Activated naive CD8-positive, alpha-beta T cell treated with anti-CD3 and anti-CD28 coated beads, Interleukin-2, amount 50 U/mL, for 16 hours (primary cell): Measurements from ENCODE around the gene C19orf12.
"Not testable (repeated sequence)": the region's sequence is repeated elsewhere in the genome, so short reads cannot be mapped to it uniquely, and the experiment has no call there.

Experiments
- DNase-seq: peaks from one replicate; pipeline ENCODE4 v3.0.0-alpha.2; 2020; ENCODE audit warnings: low read depth, low spot score

C19orf12 gene

DNA sequence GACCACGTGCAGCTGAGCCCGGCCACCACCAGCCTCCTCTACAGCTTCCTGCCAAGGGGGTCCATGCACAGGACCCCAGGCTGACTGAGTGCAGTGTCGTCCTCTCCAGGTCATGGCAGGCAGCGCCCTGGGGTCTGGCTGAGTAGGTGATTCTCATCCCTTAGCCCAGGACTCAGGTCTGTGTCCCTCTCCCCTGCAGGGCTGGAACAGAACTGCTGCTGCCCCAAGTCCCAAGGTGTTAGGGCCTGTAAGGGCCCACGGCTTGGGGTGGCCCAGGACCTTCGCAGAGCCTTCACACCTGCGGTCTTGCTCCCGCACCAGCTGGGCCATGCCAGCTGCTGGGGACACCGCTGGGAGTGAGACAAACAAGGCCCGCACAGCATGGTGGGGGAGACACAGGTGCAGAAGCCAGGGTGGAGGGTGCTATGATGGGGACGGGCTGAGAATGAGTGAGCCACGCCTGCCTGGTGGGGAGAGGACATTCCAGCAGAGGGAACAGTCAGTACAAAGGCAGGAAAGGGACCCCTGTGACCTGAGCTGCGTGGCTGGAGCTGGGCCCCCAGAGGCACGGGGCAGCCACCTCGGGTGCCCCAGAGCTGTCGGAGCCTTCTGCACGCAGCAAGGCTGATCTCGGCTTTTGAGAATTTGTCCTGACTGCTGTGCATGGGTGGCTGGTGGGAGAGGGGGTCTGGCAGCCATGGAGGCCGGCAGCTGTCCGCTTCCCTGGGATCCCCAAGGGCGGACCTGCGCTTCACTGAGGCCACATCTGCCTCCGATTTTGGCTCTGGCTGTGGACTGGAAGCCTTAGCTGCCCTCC is 37.9 kb downstream of the C19orf12 start:
- DNase-seq: no peak

DNA sequence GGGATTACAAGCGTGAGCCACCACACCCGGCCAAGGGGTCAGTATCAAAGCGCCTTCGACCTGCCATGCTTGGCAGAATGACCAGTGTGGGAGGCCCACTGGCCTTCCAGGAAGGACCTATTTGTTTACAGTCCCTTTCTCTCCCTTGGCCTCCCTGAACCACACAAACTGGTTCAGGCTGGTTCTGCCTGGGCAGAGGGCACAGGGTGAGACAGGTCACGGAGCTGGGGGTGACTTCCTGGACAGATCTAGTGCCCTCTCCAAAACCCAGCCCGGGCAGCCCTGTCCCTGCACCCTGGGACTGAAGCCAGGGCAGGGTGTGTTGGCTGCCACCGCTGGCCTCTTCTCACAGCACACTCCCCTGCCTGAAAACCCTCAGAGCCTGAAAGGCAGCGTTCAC is 38.5 kb downstream of the C19orf12 start:
- DNase-seq: no peak

DNA sequence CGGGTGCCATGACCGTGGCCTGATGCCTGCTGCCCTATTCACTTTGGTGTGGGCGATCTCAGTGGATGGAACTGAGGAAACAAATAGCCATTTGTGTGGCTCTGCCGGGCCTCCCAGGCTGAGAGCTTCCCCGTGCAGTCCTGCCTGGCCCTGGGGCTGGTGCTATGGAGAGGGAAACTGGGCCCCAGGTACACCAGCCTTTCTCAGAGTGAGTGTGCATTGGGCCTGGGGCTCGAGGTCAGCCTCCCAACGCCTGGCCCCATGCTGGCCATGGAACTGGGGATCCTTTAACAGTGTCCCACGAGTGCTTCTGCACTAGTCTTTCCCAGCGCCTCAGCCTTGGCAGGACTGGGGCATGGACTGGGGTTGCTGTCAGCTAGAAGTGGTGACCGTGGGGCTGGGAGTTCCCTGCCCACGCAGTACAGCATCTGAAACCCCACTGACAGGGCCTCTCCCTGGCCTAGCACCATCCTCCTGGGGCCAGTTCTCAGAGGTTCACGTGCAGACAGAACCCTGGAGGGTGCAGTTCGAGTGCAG is 39.3 kb downstream of the C19orf12 start:
- DNase-seq: no peak

DNA sequence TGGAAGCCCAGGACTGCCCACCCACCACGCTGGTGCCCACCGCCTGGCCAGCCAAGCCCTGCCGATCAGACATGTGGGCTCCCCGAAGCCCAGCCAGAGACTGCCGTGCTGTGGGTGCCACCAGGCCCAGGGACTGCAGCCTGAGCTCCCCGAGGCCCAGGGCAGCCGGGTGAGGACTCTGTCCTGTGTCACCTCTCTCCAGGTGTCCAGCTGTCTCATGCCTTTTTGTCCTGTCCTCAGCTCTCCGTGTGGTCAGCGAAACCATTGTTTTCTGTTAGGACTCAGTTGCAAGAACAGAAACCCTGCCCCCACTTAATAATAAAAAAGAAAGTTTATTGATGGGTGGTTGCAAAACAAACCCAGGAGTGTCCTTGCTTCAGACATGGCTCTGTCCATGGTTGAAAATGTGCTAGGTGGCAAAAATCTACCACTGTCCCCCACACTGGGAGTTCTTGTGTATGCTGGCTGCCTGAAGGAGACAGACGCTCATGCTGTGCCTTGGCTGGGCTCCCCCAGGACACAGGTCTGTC is 39.9 kb downstream of the C19orf12 start:
- DNase-seq: no peak

DNA sequence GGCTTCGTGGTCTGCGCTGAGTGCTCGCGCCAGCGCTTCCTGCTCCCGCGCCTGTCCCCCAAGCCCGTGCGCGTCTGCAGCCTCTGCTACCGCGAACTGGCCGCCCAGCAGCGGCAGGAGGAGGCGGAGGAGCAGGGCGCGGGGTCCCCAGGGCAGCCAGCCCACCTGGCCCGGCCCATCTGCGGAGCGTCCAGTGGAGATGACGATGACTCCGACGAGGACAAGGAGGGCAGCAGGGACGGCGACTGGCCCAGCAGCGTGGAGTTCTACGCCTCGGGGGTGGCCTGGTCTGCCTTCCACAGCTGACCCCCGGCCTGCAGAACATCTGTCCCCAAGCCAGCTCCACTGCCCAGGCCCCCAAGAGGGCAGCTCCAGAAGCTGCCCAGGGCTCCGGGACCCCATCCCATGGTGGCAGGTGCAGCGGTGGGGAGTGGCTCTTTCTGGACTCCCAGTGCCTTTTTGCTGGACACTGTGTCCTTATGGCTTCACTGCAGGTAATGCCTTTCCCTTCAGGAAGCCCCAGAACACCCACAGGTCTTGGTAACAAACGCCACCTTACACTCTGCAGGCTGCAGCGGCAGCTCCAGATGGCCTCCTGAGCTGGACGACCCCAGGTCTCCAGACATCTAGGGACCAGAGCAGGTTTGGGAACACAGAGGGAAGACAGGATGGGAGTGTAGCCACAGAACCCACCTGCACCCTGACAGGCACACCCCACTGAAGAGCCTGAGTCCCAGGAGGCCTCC is 40.5 kb downstream of the C19orf12 start:
- DNase-seq: no peak

DNA sequence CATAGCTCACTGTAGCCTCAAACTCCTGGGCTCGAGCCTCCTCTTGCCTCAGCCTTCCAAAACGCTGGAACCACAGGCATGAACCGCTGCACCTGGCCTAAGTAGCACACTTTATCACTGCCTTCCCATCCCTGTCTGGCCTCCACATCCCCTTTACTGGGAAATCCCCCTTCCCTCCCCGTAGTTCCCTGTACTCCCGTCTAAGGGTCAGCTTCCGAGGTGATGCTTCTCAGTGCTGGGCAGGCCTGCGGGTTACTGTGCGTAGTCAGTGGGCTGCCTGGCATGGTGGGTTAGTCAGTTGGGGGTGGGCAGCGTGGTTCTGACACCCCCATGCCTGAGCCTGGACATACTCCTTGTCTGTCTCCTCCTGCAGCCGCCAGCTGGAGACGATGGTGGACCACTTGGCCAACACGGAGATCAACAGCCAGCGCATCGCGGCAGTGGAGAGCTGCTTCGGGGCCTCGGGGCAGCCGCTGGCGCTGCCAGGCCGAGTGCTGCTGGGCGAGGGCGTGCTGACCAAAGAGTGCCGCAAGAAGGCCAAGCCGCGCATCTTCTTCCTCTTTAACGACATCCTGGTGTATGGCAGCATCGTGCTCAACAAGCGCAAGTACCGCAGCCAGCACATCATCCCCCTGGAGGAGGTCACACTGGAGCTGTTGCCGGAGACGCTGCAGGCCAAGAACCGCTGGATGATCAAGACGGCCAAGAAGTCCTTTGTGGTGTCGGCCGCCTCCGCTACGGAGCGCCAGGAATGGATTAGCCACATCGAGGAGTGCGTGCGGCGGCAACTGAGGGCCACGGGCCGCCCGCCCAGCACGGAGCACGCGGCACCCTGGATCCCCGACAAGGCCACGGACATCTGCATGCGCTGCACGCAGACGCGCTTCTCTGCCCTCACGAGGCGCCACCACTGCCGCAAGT is 41.4 kb downstream of the C19orf12 start:
- no peak for DNase-seq

DNA sequence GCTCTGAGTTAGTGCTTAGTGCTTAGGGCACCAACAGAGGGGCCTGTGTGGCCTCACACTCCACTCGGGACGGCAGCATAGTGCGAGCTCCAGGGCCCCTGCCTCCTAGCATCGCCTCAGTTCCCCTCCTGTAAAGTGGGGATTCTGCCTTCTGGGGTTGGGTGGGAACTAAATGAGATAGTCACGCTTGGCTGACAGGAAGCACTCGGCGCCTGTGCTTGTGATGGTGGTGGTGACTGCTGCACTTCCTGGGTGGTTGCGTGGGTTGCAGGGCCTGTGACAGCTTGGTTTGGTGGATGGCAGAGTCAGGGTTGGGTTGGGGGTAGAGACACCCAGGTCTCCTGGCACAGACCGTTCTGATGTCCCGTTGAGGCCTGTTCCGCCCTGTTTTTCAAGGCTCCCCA is 42.1 kb downstream of the C19orf12 start:
- peak; percentile 70 for DNase-seq

DNA sequence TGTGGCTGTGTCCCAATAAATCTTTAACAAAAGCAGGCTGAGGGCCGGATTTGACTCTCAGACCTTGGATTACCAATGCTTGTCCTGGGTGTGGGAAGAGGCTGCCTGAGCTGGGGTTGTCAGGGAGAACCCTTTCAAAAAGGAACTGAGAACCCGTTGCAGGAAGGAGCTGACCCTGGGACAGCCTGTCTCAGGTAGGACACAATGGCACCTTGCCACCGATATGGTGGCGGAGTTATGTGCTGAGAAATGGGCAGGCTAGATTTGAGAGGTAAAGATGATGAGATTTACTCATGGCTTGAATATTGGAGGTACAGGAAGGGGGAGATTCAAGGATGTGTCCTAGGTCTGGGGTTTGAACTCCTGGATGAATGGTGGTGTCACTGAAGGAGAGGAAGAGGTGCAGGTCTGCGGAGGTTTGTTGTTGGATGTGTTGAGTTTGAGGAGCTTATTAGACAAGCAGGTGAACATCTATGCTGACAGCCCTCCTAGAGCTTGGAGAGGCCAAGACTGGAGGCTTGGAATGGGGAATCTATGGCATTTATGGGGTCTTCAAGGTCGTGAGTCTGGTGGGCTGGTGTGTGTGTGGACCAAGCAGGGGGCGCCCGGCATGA is 42.6 kb downstream of the C19orf12 start:
- no peak for DNase-seq

DNA sequence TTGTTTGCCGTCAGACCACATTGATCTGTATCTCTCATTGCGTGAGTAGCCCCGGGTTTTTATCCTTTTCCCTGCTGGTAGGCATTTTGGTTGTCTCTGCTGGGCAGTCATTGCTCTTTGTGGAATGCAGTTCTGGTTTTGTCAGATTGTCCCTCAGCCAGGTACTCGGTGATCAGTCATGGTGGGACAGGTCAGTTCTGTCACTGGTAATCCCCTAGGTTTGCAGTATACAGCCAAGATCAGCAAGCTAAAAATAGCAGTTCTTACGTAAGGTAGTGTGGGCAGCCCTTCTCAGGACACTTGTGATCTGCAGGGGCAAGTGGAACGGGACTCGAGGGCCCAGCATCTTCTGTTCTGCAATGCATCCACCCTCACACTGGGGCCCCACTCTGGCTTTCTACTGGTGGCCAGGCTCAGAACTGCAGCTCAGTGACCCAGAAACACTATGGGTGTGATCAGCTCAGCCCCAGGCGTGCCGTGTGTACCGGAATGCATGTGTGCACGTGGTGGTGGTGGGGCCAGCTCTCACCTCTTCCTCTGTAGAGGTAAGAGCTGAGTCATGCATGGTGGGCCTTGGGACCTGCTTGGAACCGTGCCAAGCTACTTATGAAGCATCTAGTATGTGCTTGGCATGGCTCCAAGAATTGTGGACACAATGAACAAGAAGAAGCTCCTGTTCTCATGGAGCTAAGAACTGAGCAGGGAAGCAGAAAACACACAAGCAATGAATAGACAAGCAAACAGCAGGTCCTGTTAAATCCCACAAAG is 43.5 kb downstream of the C19orf12 start:
- DNase-seq: peak; percentile 54

DNA sequence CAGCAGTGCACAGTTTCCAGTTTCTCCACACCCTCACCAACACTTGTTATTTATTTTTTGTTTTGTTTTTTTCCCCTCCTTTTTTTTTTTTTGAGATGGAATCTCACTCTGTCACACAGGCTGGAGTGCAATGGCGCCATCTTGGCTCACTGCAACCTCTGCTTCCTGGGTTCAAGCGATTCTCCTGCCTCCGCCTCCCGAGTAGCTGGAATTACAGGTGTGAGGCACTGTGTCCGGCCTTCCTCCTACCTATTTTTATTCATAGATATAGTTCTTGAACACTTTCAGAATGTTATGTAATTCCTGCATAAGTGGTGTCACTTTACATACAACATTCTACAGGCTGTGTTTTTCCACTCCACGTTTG is 44.1 kb downstream of the C19orf12 start:
- not testable (repeated sequence) for DNase-seq

DNA sequence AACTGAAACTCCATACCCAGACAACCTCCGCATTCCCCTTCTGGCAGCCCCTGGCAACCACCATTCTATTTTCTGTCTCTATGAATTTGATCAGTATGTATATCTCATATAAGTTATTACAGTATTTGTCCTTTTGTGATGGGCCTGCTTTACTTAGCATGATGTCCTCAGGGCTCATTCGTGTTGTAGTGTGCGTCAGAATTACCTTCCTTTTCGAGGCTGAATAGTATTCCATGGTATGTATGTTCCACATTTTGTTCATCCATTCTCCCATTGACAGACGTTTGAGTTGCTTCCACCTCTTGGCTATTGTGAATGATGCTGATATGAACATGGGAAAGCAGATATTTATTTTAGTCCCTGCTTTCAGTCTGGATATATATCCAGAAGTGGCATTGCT is 44.8 kb downstream of the C19orf12 start:
- DNase-seq: no peak

DNA sequence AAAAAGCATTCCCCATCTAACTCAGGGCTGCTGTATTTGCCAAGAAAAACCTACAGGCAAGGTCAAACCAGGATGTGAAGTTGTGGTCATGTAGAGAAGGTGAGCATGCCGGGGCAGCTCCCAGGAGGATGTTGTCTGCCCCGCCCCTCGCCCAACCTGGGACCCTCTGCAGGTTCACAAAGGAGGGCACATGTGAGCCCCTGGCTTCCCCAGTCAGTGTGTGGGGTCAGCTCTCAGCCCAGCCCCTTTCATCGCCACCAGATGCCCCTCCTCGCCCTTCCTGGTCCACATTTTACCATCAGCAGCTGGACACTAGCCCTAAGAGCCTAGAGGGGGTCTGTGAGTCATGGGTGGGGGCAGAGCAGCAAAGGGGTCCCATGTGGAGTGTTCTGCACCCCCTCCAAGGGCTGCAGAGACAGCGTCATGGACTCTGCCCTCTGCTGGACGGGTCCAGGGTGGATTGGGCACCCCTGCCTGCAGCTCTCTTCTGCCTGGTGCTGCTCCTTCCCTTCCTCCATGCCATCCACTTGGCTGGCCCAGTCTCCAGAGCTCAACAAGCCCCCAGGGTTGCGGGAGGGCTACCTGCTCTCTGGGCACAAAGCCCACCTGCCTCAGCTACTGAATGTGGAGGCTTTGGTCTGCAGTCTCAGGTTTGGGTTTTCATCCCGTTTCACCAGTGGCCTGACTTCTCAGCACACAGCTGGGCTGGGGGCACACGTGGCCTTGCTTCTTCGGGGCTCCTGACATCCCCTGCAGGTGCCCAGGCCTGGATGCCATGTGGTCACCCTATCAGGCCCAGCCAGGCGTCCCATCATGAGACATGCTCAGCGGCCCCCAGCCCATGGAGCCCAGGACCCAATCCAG is 46.1 kb downstream of the C19orf12 start:
- no peak for DNase-seq

DNA sequence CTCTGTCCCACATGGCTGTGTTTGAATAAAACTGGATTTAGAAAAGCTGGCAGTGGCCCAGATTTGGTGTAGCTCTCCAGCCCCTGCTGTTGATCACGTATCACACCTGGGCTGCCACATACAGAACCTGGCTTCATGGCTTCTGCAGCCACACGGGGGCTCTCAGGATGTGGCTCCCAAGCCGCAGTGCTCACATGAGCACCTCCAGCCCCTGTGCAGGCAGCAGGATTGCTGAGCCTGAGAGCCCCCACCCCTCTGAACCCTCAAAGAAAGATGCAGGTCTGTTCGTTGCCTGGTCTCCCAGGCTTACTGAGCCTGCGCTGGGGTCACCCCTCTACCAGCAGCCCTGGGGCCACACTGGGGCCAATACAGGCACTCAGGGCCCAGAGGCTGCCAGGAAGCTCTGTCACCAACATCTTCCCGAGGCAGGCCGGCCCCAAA is 47.1 kb downstream of the C19orf12 start:
- DNase-seq: no peak

DNA sequence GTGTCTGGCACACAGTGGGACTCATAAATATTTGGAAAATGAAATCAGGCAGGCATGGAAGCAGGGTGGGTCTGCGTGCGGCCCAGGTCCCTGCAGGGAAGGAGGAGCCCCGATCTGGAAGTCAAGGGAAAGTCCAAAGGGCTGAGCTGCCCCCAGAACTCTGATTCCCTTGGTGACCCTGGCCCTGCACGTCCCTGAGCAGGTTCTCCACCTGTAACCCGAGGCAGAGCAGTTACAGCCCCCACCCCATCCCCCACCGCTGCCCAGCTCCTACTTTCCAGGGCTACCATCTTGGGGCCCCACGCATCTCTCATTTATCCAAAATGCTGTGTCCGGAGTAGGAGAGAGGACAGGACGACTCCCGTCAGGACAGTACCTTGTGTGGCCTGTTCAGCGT is 47.7 kb downstream of the C19orf12 start:
- DNase-seq: no peak

DNA sequence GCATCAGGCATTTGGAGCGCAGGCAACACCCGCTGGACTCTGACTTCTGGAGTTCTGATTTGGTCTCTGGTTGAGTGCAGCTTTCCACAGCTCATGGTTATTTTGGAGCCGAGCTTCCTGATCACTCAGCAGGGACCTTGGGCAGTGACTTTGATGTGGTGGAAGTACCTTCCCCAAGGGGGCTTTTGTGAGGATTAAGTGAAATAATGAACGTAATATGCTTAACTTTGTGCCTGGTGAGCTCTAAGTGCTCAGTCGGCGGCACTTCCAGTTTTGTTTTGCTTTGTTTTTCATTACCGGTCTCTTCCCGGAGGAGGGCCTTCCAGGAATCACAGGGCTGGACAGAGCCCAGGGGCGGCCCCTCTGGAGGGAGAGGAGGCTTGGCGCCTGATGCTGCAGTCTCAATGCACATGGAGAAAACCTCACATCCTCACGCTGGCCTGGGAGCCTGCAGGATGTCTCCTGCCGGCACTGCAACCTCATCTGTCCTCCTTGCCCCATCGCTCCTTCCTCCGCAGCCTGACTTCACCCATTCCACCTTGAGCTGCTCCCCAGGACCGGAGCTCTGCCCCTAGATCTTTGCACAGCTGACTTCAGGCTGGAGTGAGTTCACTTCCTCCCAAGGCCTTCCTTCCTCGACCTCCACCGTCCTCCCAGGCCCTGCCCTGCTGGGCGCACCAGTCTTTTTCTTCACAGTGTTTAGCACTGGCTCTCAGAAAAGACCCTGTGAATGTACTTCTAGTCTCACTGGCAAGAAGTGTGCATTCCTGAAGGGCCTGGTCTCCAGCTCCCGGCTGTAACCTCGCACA is 48.3 kb downstream of the C19orf12 start:
- no peak for DNase-seq

DNA sequence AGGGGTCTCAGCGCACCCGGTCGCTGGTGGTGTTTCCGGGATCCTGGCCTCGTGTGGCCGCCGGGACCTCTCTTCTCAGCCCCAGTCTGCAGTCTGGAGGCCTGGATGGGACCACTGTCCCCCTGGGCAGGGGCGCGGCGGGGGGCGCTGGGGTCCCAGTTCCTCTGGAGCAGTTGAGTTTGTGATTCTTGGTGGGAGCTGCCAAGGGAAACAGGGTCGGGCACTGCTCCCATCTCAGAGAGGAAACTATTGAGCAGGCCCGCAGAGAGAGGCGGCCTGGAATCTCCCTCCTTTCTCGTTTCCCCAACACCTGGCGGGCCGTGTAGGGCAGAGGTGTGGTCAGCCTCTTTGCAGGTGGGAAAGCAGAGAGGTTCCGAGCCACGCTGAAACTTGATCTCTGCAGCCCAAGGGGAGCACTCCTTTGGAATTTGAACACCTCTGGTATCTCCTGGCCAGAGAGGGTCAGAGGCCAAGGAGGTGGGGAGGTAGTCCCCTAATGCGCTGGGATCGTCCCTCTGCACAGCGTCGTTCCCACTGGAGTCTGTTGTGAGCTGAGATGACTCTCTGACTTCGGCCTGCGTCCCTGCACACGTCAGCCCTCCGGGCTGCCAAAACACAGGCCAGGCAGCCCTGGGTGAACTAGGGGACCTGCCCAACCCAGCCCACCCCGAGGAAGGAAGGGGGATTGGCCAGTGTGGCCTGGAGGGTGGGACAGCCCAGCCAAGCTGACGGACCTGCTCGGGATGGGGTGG is 49.1 kb downstream of the C19orf12 start:
- no peak for DNase-seq

DNA sequence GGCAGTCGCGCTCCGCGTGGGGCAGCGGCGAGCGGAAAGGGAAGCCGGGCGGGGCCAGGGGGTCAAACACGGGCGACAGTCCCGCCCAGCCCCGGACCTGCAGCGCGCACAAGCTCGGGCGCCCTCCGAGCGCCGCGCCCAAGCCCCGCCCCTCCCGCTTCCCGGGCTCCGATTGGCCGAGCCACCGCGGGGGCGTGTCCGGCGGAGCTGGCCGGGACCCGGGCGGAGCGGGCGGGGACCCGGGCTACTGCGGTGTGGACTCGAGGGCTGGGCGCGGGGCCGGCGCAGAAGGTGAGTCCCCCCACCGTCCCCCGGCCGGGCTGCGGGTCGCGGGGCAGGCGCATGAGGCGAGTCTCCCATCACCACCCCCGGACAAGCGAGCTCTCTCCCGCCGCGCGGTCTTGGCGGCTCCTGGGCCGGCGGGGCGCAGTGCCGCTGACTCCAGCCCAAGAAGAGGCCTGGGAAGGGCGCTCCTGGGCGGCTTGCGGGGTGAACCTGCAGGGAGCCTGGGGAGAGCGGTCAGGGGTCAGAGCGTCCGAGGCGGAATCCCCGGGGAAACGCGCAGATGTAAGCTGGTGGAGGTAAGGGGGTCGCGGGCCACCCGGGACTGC is 49.7 kb downstream of the C19orf12 start, which contains the start of gene PLEKHF1:
Gene PLEKHF1, plus strand, starts transcription at position 247 of the 611 bp plus-strand sequence. CDS start 8,379 bp downstream, outside the sequence.
- DNase-seq: peak; percentile 55
